Mammary epithelial cell (primary cell): ENCODE results near the gene PAK1IP1.

Source experiments
- CTCF ChIP-seq, 2 donors: IDR thresholded peaks in 1 of 2; conservative IDR thresholded peaks in 1 of 2; 2 replicates each; pipeline ENCODE4 v1.5.1; 2011 to 2012; ENCODE audit warnings: inconsistent platforms in 2 of 2, low read length in 2 of 2, mild to moderate bottlenecking in 2 of 2, control low read depth in 1 of 2, low read depth in 1 of 2; ENCODE audit not compliant: insufficient read depth in 1 of 2; ENCODE audit errors: extremely low read depth in 1 of 2
- EZH2 ChIP-seq: IDR thresholded peaks from 2 replicates; pipeline ENCODE4 v1.6.1; 2012; ENCODE audit warnings: low read length, inconsistent platforms, borderline replicate concordance

- TF ChIP-seq EZH2: no peak
- TF ChIP-seq CTCF (conservative IDR thresholded peaks at IDR 0.05 in 1 of 2, IDR thresholded peaks at IDR 0.05 in 1 of 2; ENCODE audit: extremely low read depth in 1 of 2, insufficient read depth in 1 of 2, low read depth in 1 of 2, low read length in 2 of 2): no peak
Measured at GRCh38 chr6:10696655-10697054, 1.9 kb downstream of the PAK1IP1 start.
